ENCODE measurements around the gene KRT83.

GRCh38 chr12:52308806-52309425 lies 12.3 kb downstream of the KRT83 start:
- no peak for TF ChIP-seq TAF1 (IDR thresholded peaks at IDR 0.05; ENCODE audit: borderline replicate concordance, insufficient read depth, low read length)
- TF ChIP-seq SIN3A (IDR thresholded peaks at IDR 0.05; ENCODE audit: borderline replicate concordance, insufficient read depth, low read length) = no peak
- TF ChIP-seq FOXP2 (optimal IDR thresholded peaks at IDR 0.05; ENCODE audit: borderline replicate concordance, extremely low read depth, extremely low read length, insufficient read depth) = no peak

All from PFSK-1 (cell line).